HEK293 (cell line): ENCODE measurements around the gene MYBPC3.

Source experiments
- CTCF ChIA-PET: fragments of 350-600 bp; formaldehyde crosslinking; extraction: SDS; loops from one replicate; lab custom pipeline; 2021; ENCODE audit warnings: antibody characterized with exemption; lab: Yijun Ruan, JAX
- POLR2A ChIA-PET: fragments of 300-600 bp; formaldehyde crosslinking; extraction: SDS; loops from one replicate; lab custom pipeline; 2020; ENCODE audit warnings: antibody characterized with exemption, inconsistent platforms; lab: Yijun Ruan, JAX
- H3K27ac ChIP-seq: fragments of 200-500 bp; sonication (Bioruptor generic); 2 replicates; pipeline ENCODE4 v1.5.1; 2014; ENCODE audit warnings: low read depth, low read length, control low read depth, inconsistent platforms; ENCODE audit errors: extremely low read depth
- H3K36me3 ChIP-seq, 2 experiments: fragments of 200-500 bp in 1 of 2; sonication (Bioruptor generic) in 1 of 2; 1 replicate in 1 of 2; 2 replicates in 1 of 2; pipeline ENCODE4 v1.5.1; 2014 to 2017; ENCODE audit warnings: inconsistent platforms in 2 of 2, low read length in 2 of 2; ENCODE audit not compliant: control insufficient read depth in 2 of 2, insufficient read depth in 1 of 2
- H3K4me1 ChIP-seq: fragments of 200-500 bp; sonication (Bioruptor generic); 2 replicates; pipeline ENCODE4 v1.5.1; 2014; ENCODE audit warnings: mild to moderate bottlenecking, low read length, inconsistent platforms; ENCODE audit not compliant: control insufficient read depth, insufficient read depth
- H3K4me3 ChIP-seq: 2 replicates; pipeline ENCODE4 v1.5.1; 2011; ENCODE audit warnings: low read depth, mild to moderate bottlenecking, control low read depth, low read length, moderate library complexity
- H3K9me3 ChIP-seq: fragments of 200-500 bp; sonication (Bioruptor generic); 2 replicates; pipeline ENCODE4 v1.5.1; 2014; ENCODE audit warnings: low read depth, low read length, inconsistent platforms; ENCODE audit not compliant: control insufficient read depth, insufficient read depth
- GLIS1 ChIP-seq: fragments of 450-650 bp; formaldehyde crosslinking; IDR thresholded peaks from 2 replicates; pipeline ENCODE4 v1.5.1; 2016; ENCODE audit warnings: missing biosample characterization, missing genetic modification characterization
- GLIS2 ChIP-seq: fragments of 450-650 bp; formaldehyde crosslinking; IDR thresholded peaks from 2 replicates; pipeline ENCODE4 v1.5.1; 2016; ENCODE audit warnings: missing biosample characterization, missing genetic modification characterization
- IKZF3 ChIP-seq: fragments of 450-650 bp; IDR thresholded peaks from 2 replicates; pipeline ENCODE4 v1.5.0; 2018; ENCODE audit warnings: missing biosample characterization, mild to moderate bottlenecking, missing genetic modification characterization, moderate library complexity
- MYNN ChIP-seq: fragments of 450-650 bp; formaldehyde crosslinking; IDR thresholded peaks from 2 replicates; pipeline ENCODE4 v1.5.1; 2016; ENCODE audit warnings: missing biosample characterization, missing genetic modification characterization, borderline replicate concordance
- SCRT2 ChIP-seq: fragments of 450-650 bp; formaldehyde crosslinking; IDR thresholded peaks from 2 replicates; pipeline ENCODE4 v1.5.1; 2016; ENCODE audit warnings: missing biosample characterization, missing genetic modification characterization
- SP3 ChIP-seq: fragments of 450-650 bp; formaldehyde crosslinking; IDR thresholded peaks from 2 replicates; pipeline ENCODE4 v1.5.1; 2016; ENCODE audit warnings: missing biosample characterization, missing genetic modification characterization
- ZBTB17 ChIP-seq: fragments of 450-650 bp; formaldehyde crosslinking; IDR thresholded peaks from 2 replicates; pipeline ENCODE4 v1.5.1; 2016; ENCODE audit warnings: missing biosample characterization, missing genetic modification characterization
- ZBTB48 ChIP-seq: fragments of 450-650 bp; formaldehyde crosslinking; IDR thresholded peaks from 2 replicates; pipeline ENCODE4 v1.5.1; 2016; ENCODE audit warnings: missing biosample characterization, missing genetic modification characterization
- ZNF202 ChIP-seq: fragments of 450-650 bp; formaldehyde crosslinking; IDR thresholded peaks from 2 replicates; pipeline ENCODE4 v1.5.1; 2016; ENCODE audit warnings: missing biosample characterization, missing genetic modification characterization, borderline replicate concordance
- ZNF335 ChIP-seq: fragments of 450-650 bp; formaldehyde crosslinking; conservative IDR thresholded peaks from 2 replicates; pipeline ENCODE4 v1.5.1; 2016; ENCODE audit warnings: missing biosample characterization, missing genetic modification characterization
- ZNF366 ChIP-seq: fragments of 450-650 bp; formaldehyde crosslinking; conservative IDR thresholded peaks from 2 replicates; pipeline ENCODE4 v1.5.1; 2016; ENCODE audit warnings: missing biosample characterization, missing genetic modification characterization
- ZNF544 ChIP-seq: fragments of 450-650 bp; formaldehyde crosslinking; IDR thresholded peaks from 2 replicates; pipeline ENCODE4 v1.5.0; 2017; ENCODE audit warnings: missing biosample characterization, missing genetic modification characterization
- ZNF658 ChIP-seq: fragments of 450-650 bp; formaldehyde crosslinking; IDR thresholded peaks from 2 replicates; pipeline ENCODE4; 2016; ENCODE audit warnings: missing biosample characterization, missing genetic modification characterization
- ZNF768 ChIP-seq: fragments of 450-650 bp; formaldehyde crosslinking; IDR thresholded peaks from 2 replicates; pipeline ENCODE4 v1.5.1; 2018; ENCODE audit warnings: missing biosample characterization, mild to moderate bottlenecking, missing genetic modification characterization
- ZNF843 ChIP-seq: fragments of 450-650 bp; formaldehyde crosslinking; IDR thresholded peaks from 2 replicates; pipeline ENCODE4 v1.5.1; 2016; ENCODE audit warnings: missing biosample characterization, missing genetic modification characterization
- TF ChIP-seq, protein P1 (sequence below): fragments of 450-650 bp; formaldehyde crosslinking; IDR thresholded peaks from 2 replicates; pipeline ENCODE4 v1.5.1; 2016; ENCODE audit warnings: missing biosample characterization, missing genetic modification characterization
- TF ChIP-seq, protein P2 (sequence below): fragments of 450-650 bp; formaldehyde crosslinking; IDR thresholded peaks from 2 replicates; pipeline ENCODE4 v1.5.1; 2016; ENCODE audit warnings: missing biosample characterization, missing genetic modification characterization
- TF ChIP-seq, protein P3 (sequence below): fragments of 450-650 bp; formaldehyde crosslinking; IDR thresholded peaks from 2 replicates; pipeline ENCODE4 v1.5.1; 2016; ENCODE audit warnings: missing biosample characterization, missing genetic modification characterization, low read depth
- TF ChIP-seq, protein P4 (sequence below): fragments of 450-650 bp; formaldehyde crosslinking; IDR thresholded peaks from 2 replicates; pipeline ENCODE4 v1.5.1; 2016; ENCODE audit warnings: missing biosample characterization, missing genetic modification characterization
- TF ChIP-seq, protein P5 (sequence below): fragments of 450-650 bp; formaldehyde crosslinking; IDR thresholded peaks from 2 replicates; pipeline ENCODE4 v1.5.1; 2017; ENCODE audit warnings: missing biosample characterization, missing genetic modification characterization

MYBPC3 gene

DNA sequence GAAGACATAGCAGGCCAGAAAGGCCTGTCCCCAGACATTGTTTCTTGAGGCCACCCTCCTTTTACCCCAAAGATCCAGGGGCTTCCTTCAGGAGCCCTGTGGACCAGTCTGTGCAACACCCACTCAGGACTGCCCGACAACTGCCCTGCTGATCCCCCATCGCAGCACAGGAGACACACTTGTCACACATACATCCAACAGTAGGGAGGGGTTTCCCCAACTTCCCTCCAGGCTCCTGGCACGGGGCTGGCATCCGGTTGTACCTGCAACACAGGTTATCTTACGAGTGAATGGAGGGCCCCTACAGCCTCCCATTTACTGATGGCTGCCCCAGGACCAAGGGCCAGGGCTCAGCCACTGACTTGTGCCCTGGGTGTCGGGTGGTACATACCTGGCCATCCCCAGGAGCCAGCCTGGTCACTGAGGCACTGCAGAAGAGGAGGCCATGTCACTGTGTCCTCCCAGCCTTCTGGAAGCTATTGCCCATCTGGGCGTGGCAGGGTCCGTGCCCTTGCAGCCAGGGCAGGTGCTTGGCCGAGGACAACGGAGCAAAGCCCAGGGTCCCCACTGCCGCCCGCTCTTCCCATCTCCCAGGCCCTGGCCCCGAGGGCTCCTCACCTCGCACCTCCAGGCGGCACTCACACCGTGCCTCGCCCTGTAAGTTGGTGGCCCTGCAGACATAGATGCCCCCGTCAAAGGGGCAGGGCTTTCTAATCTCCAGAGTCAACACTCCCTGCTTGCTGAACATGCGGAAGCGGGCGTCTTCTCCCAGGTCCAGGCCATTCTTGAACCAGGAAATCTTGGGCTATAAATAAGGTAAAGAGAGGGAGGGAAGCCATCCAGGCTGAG, 20.8 kb downstream of the MYBPC3 start (continued):
- TF ChIP-seq, protein P1, sequence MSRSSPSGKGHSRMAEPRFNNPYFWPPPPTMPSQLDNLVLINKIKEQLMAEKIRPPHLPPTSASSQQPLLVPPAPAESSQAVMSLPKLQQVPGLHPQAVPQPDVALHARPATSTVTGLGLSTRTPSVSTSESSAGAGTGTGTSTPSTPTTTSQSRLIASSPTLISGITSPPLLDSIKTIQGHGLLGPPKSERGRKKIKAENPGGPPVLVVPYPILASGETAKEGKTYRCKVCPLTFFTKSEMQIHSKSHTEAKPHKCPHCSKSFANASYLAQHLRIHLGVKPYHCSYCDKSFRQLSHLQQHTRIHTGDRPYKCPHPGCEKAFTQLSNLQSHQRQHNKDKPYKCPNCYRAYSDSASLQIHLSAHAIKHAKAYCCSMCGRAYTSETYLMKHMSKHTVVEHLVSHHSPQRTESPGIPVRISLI: no peak
- TF ChIP-seq, all 188 proteins: peak for 0

DNA sequence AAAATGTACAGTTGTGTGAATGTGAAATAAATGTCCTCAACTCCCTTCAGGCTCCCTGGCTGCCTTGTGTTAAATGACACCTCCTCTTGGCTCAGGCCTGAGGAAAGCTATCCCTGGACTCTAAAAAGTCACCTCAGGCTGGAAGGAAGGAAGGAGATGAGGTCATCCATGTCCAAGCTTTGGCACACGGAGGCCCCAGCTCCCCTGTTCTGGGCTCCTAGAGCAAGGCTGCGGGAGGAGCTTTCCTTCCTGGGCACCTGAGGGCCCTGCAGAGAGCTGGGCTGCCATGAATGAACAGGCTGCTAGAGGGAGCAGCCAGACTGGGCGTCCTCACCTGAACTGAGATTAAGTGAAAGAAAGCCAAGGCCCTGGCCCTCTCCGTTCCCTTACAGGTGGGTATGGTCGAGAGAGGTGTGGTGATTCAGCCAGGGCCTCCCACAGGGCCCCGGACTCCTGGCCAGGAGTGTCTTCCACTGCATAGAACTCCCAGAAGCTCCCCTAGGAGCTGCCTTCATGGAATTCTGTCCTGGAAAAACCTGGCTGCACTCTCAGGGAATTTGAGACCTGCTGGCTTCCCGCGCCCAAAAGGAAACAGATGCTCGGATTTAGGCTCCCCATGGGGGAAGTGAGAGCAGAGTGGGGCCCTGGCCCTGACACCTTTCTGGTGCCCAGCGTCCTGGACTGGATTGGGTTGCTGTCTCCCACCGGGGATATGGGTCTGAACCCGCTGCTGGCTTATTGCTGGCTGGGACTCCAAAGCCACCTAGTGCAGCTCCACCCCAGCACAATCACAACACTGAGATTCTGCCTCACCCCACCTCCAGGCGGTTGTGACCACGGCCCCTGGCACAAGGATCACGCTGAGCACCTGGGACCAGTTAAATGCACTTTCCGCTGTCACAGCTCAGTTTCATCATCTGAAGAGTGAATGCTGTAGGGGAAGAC, 22.2 kb downstream of the MYBPC3 start:
- Histone ChIP-seq H3K27ac (peak overlapping the region; percentile 43; the same call in 1 of the 2 replicates), H3K36me3 (peaks cover 0 to 4% of the 10 kb centered on the region in 2 experiments; a peak in 1 of 3 replicates), H3K4me1 (no peaks in the 10 kb centered on the region), H3K9me3 (no peaks in the 10 kb centered on the region), H3K4me3 (no peak overlapping the region)
- TF ChIP-seq MYNN (tag by site-specific recombination) (no peak), ZNF335 (tag by site-specific recombination) (peak; percentile 45; the same call in 1 of the 2 replicates), ZNF544 (tag by site-specific recombination) (no peak), ZNF366 (tag by site-specific recombination) (peak; percentile 31; the same call in 1 of the 2 replicates), ZBTB17 (tag by site-specific recombination) (peak; percentile 90), IKZF3 (tag by site-specific recombination) (no peak), GLIS1 (tag by site-specific recombination) (peak; percentile 64), ZNF202 (no peak), SP3 (no peak), ZNF768 (tag by site-specific recombination) (no peak), ZBTB48 (tag by site-specific recombination) (peak; percentile 61), ZNF658 (tag by site-specific recombination) (no peak), ZNF843 (tag by site-specific recombination) (no peak), GLIS2 (tag by site-specific recombination) (peak; percentile 25; the same call in 1 of the 2 replicates), SCRT2 (tag by site-specific recombination) (0 out of 2 replicates have a peak, but pooled peaks have one; percentile 21)
- TF ChIP-seq, protein P2, sequence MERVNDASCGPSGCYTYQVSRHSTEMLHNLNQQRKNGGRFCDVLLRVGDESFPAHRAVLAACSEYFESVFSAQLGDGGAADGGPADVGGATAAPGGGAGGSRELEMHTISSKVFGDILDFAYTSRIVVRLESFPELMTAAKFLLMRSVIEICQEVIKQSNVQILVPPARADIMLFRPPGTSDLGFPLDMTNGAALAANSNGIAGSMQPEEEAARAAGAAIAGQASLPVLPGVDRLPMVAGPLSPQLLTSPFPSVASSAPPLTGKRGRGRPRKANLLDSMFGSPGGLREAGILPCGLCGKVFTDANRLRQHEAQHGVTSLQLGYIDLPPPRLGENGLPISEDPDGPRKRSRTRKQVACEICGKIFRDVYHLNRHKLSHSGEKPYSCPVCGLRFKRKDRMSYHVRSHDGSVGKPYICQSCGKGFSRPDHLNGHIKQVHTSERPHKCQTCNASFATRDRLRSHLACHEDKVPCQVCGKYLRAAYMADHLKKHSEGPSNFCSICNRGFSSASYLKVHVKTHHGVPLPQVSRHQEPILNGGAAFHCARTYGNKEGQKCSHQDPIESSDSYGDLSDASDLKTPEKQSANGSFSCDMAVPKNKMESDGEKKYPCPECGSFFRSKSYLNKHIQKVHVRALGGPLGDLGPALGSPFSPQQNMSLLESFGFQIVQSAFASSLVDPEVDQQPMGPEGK (tag by site-specific recombination): 0 out of 2 replicates have a peak, but pooled peaks have one; percentile 22
- TF ChIP-seq, protein P3, sequence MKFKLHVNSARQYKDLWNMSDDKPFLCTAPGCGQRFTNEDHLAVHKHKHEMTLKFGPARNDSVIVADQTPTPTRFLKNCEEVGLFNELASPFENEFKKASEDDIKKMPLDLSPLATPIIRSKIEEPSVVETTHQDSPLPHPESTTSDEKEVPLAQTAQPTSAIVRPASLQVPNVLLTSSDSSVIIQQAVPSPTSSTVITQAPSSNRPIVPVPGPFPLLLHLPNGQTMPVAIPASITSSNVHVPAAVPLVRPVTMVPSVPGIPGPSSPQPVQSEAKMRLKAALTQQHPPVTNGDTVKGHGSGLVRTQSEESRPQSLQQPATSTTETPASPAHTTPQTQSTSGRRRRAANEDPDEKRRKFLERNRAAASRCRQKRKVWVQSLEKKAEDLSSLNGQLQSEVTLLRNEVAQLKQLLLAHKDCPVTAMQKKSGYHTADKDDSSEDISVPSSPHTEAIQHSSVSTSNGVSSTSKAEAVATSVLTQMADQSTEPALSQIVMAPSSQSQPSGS (tag by site-specific recombination): peak; percentile 64
- TF ChIP-seq, protein P4, sequence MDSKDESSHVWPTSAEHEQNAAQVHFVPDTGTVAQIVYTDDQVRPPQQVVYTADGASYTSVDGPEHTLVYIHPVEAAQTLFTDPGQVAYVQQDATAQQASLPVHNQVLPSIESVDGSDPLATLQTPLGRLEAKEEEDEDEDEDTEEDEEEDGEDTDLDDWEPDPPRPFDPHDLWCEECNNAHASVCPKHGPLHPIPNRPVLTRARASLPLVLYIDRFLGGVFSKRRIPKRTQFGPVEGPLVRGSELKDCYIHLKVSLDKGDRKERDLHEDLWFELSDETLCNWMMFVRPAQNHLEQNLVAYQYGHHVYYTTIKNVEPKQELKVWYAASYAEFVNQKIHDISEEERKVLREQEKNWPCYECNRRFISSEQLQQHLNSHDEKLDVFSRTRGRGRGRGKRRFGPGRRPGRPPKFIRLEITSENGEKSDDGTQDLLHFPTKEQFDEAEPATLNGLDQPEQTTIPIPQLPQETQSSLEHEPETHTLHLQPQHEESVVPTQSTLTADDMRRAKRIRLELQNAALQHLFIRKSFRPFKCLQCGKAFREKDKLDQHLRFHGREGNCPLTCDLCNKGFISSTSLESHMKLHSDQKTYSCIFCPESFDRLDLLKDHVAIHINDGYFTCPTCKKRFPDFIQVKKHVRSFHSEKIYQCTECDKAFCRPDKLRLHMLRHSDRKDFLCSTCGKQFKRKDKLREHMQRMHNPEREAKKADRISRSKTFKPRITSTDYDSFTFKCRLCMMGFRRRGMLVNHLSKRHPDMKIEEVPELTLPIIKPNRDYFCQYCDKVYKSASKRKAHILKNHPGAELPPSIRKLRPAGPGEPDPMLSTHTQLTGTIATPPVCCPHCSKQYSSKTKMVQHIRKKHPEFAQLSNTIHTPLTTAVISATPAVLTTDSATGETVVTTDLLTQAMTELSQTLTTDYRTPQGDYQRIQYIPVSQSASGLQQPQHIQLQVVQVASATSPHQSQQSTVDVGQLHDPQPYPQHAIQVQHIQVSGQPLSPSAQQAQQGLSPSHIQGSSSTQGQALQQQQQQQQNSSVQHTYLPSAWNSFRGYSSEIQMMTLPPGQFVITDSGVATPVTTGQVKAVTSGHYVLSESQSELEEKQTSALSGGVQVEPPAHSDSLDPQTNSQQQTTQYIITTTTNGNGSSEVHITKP: peak; percentile 45; the same call in 1 of the 2 replicates
- TF ChIP-seq, protein P5, sequence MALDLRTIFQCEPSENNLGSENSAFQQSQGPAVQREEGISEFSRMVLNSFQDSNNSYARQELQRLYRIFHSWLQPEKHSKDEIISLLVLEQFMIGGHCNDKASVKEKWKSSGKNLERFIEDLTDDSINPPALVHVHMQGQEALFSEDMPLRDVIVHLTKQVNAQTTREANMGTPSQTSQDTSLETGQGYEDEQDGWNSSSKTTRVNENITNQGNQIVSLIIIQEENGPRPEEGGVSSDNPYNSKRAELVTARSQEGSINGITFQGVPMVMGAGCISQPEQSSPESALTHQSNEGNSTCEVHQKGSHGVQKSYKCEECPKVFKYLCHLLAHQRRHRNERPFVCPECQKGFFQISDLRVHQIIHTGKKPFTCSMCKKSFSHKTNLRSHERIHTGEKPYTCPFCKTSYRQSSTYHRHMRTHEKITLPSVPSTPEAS (tag by site-specific recombination): no peak
- POLR2A ChIA-PET: no interaction called here
- CTCF ChIA-PET: interaction anchor here (0.5 to 1.2 kb wide), 4 partner anchors 9 to 167 kb away, joined by 3 to 4 read pairs (median 4); no protein-coding TSS in a partner anchor
